Erythroblast (primary cell): ENCODE measurements around the gene ARMC3.

Source experiments
- GATA1 ChIP-seq: IDR thresholded peaks from 2 replicates; pipeline ENCODE4 v1.6.1; 2011; ENCODE audit warnings: low read depth, mild to moderate bottlenecking, control low read depth, low read length, moderate library complexity
- POLR2A ChIP-seq: IDR thresholded peaks from 2 replicates; pipeline ENCODE4 v1.6.1; 2011; ENCODE audit warnings: mild to moderate bottlenecking, low read length

- no peak for TF ChIP-seq GATA1
- no peak for TF ChIP-seq POLR2A
These were observed 85.9 kb downstream of the ARMC3 start for GRCh38 chr10:23013581-23014335.
